MM.1S (cell line): Measurements from ENCODE around the gene IL1B.

ENCODE experiments used
- CTCF ChIP-seq: fragments of 300-600 bp; sonication (generic); IDR thresholded peaks from 2 replicates; pipeline ENCODE4 v1.5.1; 2016; ENCODE audit warnings: antibody characterized with exemption, low read length, mixed read lengths
- EZH2phosphoT487 ChIP-seq: fragments of 300-600 bp; sonication (generic); IDR thresholded peaks from 2 replicates; pipeline ENCODE4 v1.6.1; 2018; ENCODE audit warnings: antibody characterized with exemption, low read length

- TF ChIP-seq CTCF (no peak), EZH2phosphoT487 (no peak)
These were observed 9.5 kb upstream of the IL1B start for GRCh38 chr2:112846031-112846430.
